Activated naive CD4-positive, alpha-beta T cell treated with anti-CD3 and anti-CD28 coated beads, Interleukin-2, amount 10 ng/mL, durations not matched to agents 7 days and 5 days (primary cell): ENCODE results near the gene RNF125.
"Not testable (repeated sequence)": the region's sequence is repeated elsewhere in the genome, so short reads cannot be mapped to it uniquely, and the experiment has no call there.

Source experiments
- CTCF ChIA-PET: fragments of 350-600 bp; sonication (Branson Sonifier 250); formaldehyde crosslinking; loops from one replicate; lab custom pipeline; 2021; ENCODE audit warnings: antibody characterized with exemption; lab: Charles Lee
- DNase-seq: peaks from one replicate; pipeline ENCODE4 v3.0.0-alpha.2; 2020
- H3K27ac Mint-ChIP-seq: one replicate; pipeline ENCODE4 v1.8.0; 2021; ENCODE audit warnings: mild to moderate bottlenecking, moderate library complexity, mixed read lengths
- H3K27me3 Mint-ChIP-seq: one replicate; pipeline ENCODE4 v1.8.0; 2021; ENCODE audit warnings: mild to moderate bottlenecking, mixed read lengths
- H3K36me3 Mint-ChIP-seq: one replicate; pipeline ENCODE4 v1.8.0; 2021; ENCODE audit warnings: mixed read lengths
- H3K4me1 Mint-ChIP-seq: one replicate; pipeline ENCODE4 v1.8.0; 2021; ENCODE audit warnings: mixed read lengths
- H3K4me3 Mint-ChIP-seq: one replicate; pipeline ENCODE4 v1.8.0; 2021; ENCODE audit warnings: mild to moderate bottlenecking, moderate library complexity, mixed read lengths
- H3K9me3 Mint-ChIP-seq: one replicate; pipeline ENCODE4 v1.8.0; 2021; ENCODE audit warnings: mixed read lengths

RNF125 gene

DNA sequence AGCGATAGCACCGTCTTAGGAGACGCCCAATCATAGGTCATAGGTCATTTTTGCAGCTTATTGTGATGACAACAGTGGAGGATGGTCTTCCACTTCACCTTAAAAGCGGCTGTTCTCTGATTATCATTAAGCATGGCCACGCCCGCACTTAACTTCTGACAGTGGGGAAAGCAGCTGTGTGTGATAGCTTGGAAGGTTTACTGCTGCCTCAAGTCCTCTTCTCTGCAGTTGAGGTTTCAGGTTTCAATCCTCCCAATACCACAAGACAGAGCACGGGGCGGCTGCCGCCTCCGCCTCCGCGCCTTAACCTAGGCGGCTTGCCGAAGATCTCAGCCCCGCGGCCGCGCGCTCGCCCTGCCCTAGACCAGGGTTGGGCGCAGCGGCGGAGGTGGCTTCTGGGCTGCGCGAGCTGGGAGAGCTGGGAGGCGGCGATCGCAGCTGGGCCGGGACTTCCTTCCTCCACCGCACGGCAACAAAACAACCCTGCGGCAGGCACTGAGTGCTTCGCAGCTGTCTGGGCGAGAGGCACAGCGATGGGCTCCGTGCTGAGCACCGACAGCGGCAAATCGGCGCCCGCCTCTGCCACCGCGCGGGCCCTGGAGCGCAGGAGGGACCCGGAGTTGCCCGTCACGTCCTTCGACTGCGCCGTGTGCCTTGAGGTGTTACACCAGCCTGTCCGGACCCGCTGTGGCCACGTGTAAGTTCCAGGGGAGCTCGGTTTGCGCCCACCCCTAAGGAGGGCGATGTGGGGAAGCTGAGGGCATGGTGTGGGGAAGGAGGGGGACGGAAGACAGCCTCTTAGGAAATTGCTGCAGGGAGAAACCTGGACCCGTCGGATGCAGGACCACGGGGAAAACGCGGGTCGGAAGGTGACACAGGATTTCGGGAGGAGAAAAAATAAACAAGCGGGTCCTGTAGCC is at the start of gene RNF125:
TSS of gene RNF125 (plus strand) at position 495 of the 920 bp plus-strand sequence. CDS start at position 534, 39 bp downstream.
- Mint-ChIP-seq H3K4me1 (peaks cover 61% of the 10 kb centered on the region), H3K36me3 (peaks cover 27% of the 10 kb centered on the region), H3K4me3 (peak within 1 kb of the TSS; percentile 98), H3K27ac (peak within 1 kb of the TSS; percentile 100), H3K27me3 (peaks cover 7% of the 10 kb centered on the region), H3K9me3 (no peaks in the 10 kb centered on the region)
- CTCF ChIA-PET = interaction anchor here (1.1 to 2.5 kb wide), 12 partner anchors 18 to 140 kb away, joined by 3 to 33 read pairs (median 8); partner anchors contain the start of genes RNF138 and TRAPPC8
- DNase-seq = peak; percentile 96

GRCh38 chr18:31970617-31971016 is 48.0 kb upstream of the RNF125 start:
- H3K9me3 Mint-ChIP-seq = peaks cover 22% of the 10 kb centered on the region
- H3K4me1 Mint-ChIP-seq = no peaks in the 10 kb centered on the region
- CTCF ChIA-PET = no interaction called here
- no peak overlapping the region for H3K4me3 Mint-ChIP-seq
- peaks cover 11% of the 10 kb centered on the region for H3K27me3 Mint-ChIP-seq
- no peak overlapping the region for H3K27ac Mint-ChIP-seq
- peaks cover 11% of the 10 kb centered on the region for H3K36me3 Mint-ChIP-seq
- DNase-seq = no peak

DNA sequence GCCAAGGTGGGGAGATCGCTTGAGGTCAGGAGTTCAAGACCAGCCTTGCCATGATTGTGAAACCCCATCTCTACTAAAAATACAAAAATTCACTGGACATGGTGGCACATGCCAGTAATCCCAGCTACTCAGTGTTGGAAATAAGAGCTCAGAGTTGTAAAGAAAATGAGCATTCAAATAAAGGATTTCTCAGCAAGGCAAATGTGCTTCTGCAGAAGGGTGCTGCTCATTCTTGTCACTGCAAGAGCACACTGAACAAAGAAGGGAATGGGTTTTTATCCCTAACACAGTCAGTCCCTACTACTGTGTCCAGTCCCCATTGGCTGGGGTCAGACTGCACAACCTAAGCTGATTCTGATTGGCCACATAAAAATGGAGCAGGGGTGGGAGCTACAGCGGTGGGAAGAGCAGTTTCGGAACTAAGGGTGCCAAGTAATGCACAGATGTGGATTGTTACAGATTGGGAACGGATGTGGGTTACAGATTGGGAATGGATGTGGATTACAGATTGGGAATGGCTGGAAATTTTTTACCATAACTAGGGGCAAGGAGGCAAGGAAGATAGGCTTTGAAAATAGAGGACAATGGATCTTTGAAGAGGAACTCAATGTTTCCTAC is 44.6 kb upstream of the RNF125 start:
- CTCF ChIA-PET = no interaction called here
- Mint-ChIP-seq H3K9me3 (peaks cover 42% of the 10 kb centered on the region), H3K27me3 (peaks cover 17% of the 10 kb centered on the region), H3K36me3 (peaks cover 11% of the 10 kb centered on the region), H3K4me1 (no peaks in the 10 kb centered on the region), H3K27ac (no peak overlapping the region), H3K4me3 (no peak overlapping the region)
- no peak for DNase-seq

DNA sequence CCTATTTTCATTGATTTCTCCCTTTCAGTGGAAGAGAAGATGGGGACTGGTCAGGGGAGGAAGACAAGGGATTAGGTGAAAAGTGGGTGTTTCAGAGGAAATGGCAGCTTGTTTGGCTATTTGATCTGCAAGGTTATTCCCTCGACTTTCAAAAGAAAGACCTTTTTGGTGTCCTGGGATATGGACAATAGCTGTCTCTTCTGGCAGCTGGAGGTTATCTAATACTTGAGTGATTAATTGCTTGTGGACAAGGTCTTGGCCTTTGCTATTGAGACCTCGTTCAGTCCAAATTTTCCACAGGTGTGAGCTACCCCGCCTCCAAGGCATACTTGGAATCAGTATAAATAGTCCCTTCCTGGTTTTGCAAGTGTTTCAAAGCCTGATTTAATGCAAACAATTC is 42.4 kb upstream of the RNF125 start:
- Mint-ChIP-seq H3K4me1 (no peaks in the 10 kb centered on the region), H3K27me3 (peaks cover 17% of the 10 kb centered on the region), H3K27ac (no peak overlapping the region), H3K4me3 (no peak overlapping the region), H3K36me3 (peaks cover 11% of the 10 kb centered on the region), H3K9me3 (peaks cover 46% of the 10 kb centered on the region)
- DNase-seq = no peak
- CTCF ChIA-PET = interaction anchor here (1.0 to 2.3 kb wide), 5 partner anchors 10 to 254 kb away, joined by 3 to 11 read pairs (median 5); partner anchors contain the start of gene TRAPPC8

- CTCF ChIA-PET = interaction anchor here (0.9 to 2.3 kb wide), 8 partner anchors 11 to 255 kb away, joined by 3 to 11 read pairs (median 4); partner anchors contain the start of gene TRAPPC8
- H3K9me3 Mint-ChIP-seq = peaks cover 45% of the 10 kb centered on the region
- peak; percentile 47 for DNase-seq
Measured at GRCh38 chr18:31977270-31977872, 41.3 kb upstream of the RNF125 start.

GRCh38 chr18:31978616-31979015 is 40.0 kb upstream of the RNF125 start:
- no peak overlapping the region for H3K27ac Mint-ChIP-seq
- peaks cover 11% of the 10 kb centered on the region for H3K36me3 Mint-ChIP-seq
- H3K27me3 Mint-ChIP-seq = peaks cover 17% of the 10 kb centered on the region
- H3K9me3 Mint-ChIP-seq = peaks cover 42% of the 10 kb centered on the region
- peaks cover 7% of the 10 kb centered on the region for H3K4me1 Mint-ChIP-seq
- CTCF ChIA-PET = interaction anchor here (1.0 to 1.8 kb wide), 2 partner anchors 39 to 158 kb away, joined by 3 to 4 read pairs; no protein-coding TSS in a partner anchor
- H3K4me3 Mint-ChIP-seq = no peak overlapping the region
- no peak for DNase-seq

More at GRCh38 chr18:31977270-31977872, 41.3 kb upstream of the RNF125 start:
- Mint-ChIP-seq H3K36me3 (peaks cover 11% of the 10 kb centered on the region), H3K27me3 (peaks cover 17% of the 10 kb centered on the region), H3K4me3 (no peak overlapping the region), H3K4me1 (no peaks in the 10 kb centered on the region), H3K27ac (no peak overlapping the region)

DNA sequence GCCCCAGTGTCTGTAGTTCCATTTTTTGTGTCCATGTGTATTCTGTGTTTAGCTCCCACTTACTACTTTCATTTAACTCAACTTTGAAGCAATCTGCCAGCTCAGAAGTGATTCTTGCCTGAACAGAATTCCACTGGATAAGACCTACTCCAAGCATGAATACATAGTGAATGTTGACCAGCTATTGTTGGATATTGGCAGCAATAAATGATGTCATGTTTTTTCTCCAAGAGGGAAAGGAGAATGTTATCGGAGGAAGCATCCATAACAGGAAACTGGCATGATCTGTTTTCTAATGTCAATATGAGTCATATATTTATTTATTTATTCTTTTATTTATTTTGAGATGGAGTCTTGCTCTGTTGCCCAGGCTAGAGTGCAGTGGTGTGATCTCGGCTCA is 38.9 kb upstream of the RNF125 start:
- no peak for DNase-seq
- Mint-ChIP-seq H3K4me3 (no peak overlapping the region), H3K4me1 (peaks cover 18% of the 10 kb centered on the region), H3K9me3 (peaks cover 31% of the 10 kb centered on the region), H3K36me3 (peaks cover 3% of the 10 kb centered on the region), H3K27me3 (peaks cover 16% of the 10 kb centered on the region), H3K27ac (no peak overlapping the region)
- CTCF ChIA-PET = no interaction called here

DNA sequence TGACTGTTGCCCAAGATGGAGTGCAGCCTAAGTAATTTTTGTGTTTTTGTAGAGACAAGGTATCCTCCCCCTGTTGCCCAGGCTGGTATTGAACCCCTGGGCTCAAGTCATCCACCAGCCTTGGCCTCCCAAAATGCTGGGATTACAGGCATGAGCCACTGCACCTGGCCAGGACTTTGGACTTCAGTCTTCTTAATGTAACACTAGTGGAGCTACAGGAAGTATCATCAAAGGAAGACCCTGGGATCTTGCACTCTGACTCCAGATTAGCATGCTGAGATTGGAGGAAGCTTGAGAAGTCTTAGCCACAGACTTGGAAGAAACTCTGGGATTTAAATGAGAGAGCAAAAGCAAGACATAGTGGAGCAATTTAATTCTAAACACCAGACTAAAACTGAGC is 37.8 kb upstream of the RNF125 start:
- peaks cover 23% of the 10 kb centered on the region for H3K9me3 Mint-ChIP-seq
- H3K4me1 Mint-ChIP-seq = peaks cover 20% of the 10 kb centered on the region
- no peaks in the 10 kb centered on the region for H3K36me3 Mint-ChIP-seq
- H3K27ac Mint-ChIP-seq = no peak overlapping the region
- CTCF ChIA-PET = no interaction called here
- DNase-seq = no peak
- H3K27me3 Mint-ChIP-seq = peaks cover 11% of the 10 kb centered on the region
- H3K4me3 Mint-ChIP-seq = no peak overlapping the region

DNA sequence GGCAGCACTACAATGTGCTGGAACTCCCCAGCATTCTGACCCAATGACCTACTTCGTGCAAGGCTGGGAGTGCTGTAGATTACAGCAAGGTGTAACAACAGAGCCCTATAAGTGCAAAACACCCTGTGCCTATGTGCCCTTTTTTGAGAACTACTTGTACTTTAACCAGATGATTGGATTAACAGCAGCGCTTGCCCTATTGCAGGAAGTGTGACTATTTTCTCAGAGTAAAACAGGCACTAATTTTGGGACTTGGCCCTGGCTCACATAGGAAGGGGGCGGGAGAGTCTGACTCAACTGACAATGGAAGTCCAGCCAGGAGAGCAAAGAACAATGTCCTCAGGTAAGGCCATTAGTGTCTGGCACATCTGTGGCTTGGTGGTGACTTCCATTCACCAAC is 35.6 kb upstream of the RNF125 start:
- Mint-ChIP-seq H3K36me3 (no peaks in the 10 kb centered on the region), H3K27me3 (peaks cover 11% of the 10 kb centered on the region), H3K27ac (no peak overlapping the region), H3K9me3 (peaks cover 15% of the 10 kb centered on the region), H3K4me3 (no peak overlapping the region), H3K4me1 (peaks cover 20% of the 10 kb centered on the region)
- CTCF ChIA-PET = no interaction called here
- no peak for DNase-seq

GRCh38 chr18:31983976-31984375 is 34.6 kb upstream of the RNF125 start:
- peaks cover 5% of the 10 kb centered on the region for H3K9me3 Mint-ChIP-seq
- CTCF ChIA-PET = no interaction called here
- H3K4me3 Mint-ChIP-seq = no peak overlapping the region
- H3K27me3 Mint-ChIP-seq = peaks cover 4% of the 10 kb centered on the region
- peaks cover 20% of the 10 kb centered on the region for H3K4me1 Mint-ChIP-seq
- DNase-seq = no peak
- no peak overlapping the region for H3K27ac Mint-ChIP-seq
- no peaks in the 10 kb centered on the region for H3K36me3 Mint-ChIP-seq

DNA sequence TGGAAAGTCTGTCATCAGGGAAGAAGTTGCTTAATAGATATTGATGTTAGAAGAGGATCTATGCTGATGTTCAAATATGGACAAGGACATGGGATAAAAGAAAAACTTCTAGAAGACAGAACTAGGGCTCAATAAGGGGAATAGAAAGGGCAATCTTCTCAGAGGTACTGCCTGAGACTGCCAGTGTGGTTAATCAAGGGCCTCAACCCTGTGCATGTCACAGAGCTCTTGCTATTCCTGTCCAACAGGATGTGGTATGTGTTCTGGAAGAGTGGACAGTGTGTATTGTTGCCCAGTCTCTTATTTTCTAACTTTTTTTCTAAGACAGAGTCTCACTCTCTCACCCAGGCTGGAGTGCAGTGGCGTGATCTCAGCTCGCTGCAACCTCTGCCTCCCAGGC is 27.8 kb upstream of the RNF125 start:
- no peak for DNase-seq
- CTCF ChIA-PET = interaction anchor here (0.7 kb wide), 1 partner anchor 214 kb away, joined by 3 read pairs; no protein-coding TSS in a partner anchor
- Mint-ChIP-seq H3K27ac (no peak overlapping the region), H3K4me3 (no peak overlapping the region), H3K36me3 (no peaks in the 10 kb centered on the region), H3K27me3 (peaks cover 7% of the 10 kb centered on the region), H3K4me1 (no peaks in the 10 kb centered on the region), H3K9me3 (no peaks in the 10 kb centered on the region)

DNA sequence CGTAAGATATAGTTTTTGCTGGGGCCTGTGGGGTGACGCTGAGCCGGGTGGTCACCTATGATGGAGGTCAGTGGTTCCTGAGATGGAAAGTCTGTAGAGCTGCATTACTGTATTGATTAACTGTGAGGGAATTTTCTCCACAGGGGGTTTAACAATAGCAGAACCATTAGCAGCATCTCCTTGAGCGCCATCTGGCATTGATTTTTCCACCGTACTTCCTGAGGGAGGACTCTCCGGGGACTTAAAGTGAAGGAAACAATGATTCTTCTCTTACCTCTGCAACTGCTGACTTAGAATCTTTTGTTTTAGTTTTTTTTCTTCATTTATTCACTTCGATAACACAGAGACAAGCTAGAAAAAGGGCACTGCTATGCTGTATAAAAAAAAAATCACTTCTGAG is 22.6 kb upstream of the RNF125 start:
- Mint-ChIP-seq H3K36me3 (no peaks in the 10 kb centered on the region), H3K4me3 (no peak overlapping the region), H3K27me3 (peaks cover 14% of the 10 kb centered on the region), H3K9me3 (no peaks in the 10 kb centered on the region), H3K4me1 (no peaks in the 10 kb centered on the region), H3K27ac (no peak overlapping the region)
- CTCF ChIA-PET = no interaction called here
- DNase-seq = no peak

DNA sequence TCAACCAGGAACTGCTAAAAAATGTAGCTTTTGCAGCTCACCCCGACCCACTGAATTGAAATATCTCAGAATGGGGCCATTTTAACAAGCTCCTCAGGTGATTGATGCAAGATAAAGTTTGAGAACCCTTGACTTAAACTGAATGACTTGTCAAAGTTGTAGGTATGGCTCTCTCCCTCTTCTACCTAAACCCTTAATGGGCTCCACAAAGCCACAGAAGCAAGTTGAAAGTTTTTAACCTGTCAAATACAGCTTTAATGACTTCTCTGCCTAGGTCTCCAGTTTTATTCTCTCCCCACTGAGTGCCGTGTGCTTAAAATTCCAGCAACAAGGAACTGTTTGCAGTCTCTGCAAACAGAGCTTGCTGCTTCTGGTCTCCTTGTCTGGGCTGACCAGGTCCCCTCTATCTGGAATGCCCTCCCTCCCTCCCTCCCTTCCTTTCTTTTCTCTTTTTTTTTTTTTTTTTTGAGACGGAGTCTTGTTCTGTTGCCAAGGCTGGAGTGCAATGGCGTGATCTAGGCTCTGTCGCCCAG is 19.7 kb upstream of the RNF125 start:
- Mint-ChIP-seq H3K27me3 (peaks cover 21% of the 10 kb centered on the region), H3K27ac (no peak overlapping the region), H3K4me3 (no peak overlapping the region), H3K4me1 (peaks cover 5% of the 10 kb centered on the region), H3K36me3 (no peaks in the 10 kb centered on the region), H3K9me3 (no peaks in the 10 kb centered on the region)
- CTCF ChIA-PET = no interaction called here
- DNase-seq = no peak

DNA sequence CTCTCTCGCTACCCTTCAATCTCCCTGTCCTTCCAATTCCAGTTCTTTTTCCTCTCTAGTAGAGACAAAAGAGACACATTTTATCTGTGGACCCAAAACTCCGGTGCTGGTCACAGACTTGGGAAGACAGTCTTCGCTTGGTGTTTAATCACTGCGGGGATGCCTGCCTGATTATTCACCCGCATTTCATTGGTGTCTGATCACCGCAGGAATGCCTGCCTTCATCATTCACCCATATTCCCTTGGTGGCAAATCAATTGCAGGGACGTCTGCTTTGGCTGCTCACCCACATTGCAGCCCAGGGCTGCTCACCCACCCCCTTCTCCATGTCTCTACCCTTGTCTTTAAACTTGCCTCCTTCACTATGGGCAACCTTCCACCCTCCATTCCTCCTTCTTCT is 17.5 kb upstream of the RNF125 start:
- CTCF ChIA-PET, DNase-seq, H3K4me1 Mint-ChIP-seq, H3K36me3 Mint-ChIP-seq, H3K4me3 Mint-ChIP-seq, H3K9me3 Mint-ChIP-seq, H3K27ac Mint-ChIP-seq: not testable (repeated sequence)
- H3K27me3 Mint-ChIP-seq = peaks cover 17% of the 10 kb centered on the region
